ENCODE results near the gene SYNDIG1.

DNA sequence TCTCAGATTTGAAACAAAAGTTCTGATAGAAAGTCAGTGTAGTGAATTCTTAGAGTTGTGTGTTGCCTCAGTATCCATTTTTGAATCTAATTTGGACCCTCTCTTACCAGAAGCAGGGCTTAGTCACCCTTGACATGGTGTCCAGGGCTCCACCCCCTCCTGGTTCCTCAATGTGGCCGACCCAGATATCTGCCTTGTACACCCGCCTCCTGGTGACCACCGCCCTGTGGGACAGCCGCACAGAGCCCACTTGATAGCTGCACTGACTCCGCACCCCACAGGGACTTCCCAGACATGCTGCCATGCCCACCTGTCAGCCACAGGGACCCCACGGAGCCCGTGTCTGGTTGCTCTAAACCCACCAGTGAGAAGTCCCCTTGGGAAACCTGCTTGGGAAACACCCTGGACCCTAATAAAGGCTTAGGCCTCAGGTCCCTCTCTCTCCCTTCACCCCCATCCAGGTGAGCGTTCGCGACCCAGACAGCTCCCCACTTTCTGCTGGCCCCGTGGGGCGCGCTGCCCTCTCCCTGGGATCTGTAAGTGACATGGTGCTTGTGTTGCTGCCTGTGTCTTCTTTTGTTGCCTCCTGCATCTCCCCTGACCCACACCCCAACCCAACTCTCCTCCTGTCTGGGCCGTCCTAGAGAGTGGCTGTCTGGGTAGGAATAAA, 47.2 kb upstream of the SYNDIG1 start:
- TF ChIP-seq, protein P1, sequence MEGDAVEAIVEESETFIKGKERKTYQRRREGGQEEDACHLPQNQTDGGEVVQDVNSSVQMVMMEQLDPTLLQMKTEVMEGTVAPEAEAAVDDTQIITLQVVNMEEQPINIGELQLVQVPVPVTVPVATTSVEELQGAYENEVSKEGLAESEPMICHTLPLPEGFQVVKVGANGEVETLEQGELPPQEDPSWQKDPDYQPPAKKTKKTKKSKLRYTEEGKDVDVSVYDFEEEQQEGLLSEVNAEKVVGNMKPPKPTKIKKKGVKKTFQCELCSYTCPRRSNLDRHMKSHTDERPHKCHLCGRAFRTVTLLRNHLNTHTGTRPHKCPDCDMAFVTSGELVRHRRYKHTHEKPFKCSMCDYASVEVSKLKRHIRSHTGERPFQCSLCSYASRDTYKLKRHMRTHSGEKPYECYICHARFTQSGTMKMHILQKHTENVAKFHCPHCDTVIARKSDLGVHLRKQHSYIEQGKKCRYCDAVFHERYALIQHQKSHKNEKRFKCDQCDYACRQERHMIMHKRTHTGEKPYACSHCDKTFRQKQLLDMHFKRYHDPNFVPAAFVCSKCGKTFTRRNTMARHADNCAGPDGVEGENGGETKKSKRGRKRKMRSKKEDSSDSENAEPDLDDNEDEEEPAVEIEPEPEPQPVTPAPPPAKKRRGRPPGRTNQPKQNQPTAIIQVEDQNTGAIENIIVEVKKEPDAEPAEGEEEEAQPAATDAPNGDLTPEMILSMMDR (IDR thresholded peaks at IDR 0.05), result no peak
- TF ChIP-seq POLR2A (IDR thresholded peaks at IDR 0.05), result no peak

Data from body of pancreas (tissue), 4 donors.